ENCODE data around the gene IL24. TPM values are rescaled to one million over a fixed set of nuclear protein-coding genes. Genes with fewer than 3 reads are reported as not detected.

The IL24 gene
- total RNA-seq, 1 donor from 2014 or later, result 0.25 TPM

GRCh38 chr1:206878456-206878855 is 18.8 kb upstream of the IL24 start:
- intact Hi-C loops (cut with micrococcal nuclease), result no loop called here

GRCh38 chr1:206880314-206880713 is 16.9 kb upstream of the IL24 start:
- intact Hi-C loops (cut with micrococcal nuclease), result no loop called here

- intact Hi-C loops (cut with micrococcal nuclease), result no loop called here
These were observed 14.7 kb upstream of the IL24 start for GRCh38 chr1:206882555-206882954.

GRCh38 chr1:206883160-206883559 is 14.1 kb upstream of the IL24 start:
- intact Hi-C loops (cut with micrococcal nuclease), result no loop called here

GRCh38 chr1:206883876-206884275 is 13.4 kb upstream of the IL24 start:
- intact Hi-C loops (cut with micrococcal nuclease), result no loop called here

GRCh38 chr1:206885341-206886060 is 11.7 kb upstream of the IL24 start:
- intact Hi-C loops (cut with micrococcal nuclease), result no loop called here

GRCh38 chr1:206886831-206887230 is 10.4 kb upstream of the IL24 start:
- intact Hi-C loops (cut with micrococcal nuclease), result no loop called here

- intact Hi-C loops (cut with micrococcal nuclease), result no loop called here
These were observed 9.5 kb upstream of the IL24 start for GRCh38 chr1:206887701-206888100.

- intact Hi-C loops (cut with micrococcal nuclease), result no loop called here
These were observed 6.8 kb upstream of the IL24 start for GRCh38 chr1:206890125-206891060.

GRCh38 chr1:206891412-206891811 is 5.8 kb upstream of the IL24 start:
- intact Hi-C loops (cut with micrococcal nuclease), result no loop called here

GRCh38 chr1:206892351-206892984 is 4.8 kb upstream of the IL24 start:
- intact Hi-C loops (cut with micrococcal nuclease), result no loop called here

- intact Hi-C loops (cut with micrococcal nuclease), result no loop called here
These were observed 3.9 kb upstream of the IL24 start for GRCh38 chr1:206893380-206893779.

GRCh38 chr1:206895325-206895724 is 1.9 kb upstream of the IL24 start:
- intact Hi-C loops (cut with micrococcal nuclease), result no loop called here

GRCh38 chr1:206895837-206896242 is 1.4 kb upstream of the IL24 start:
- intact Hi-C loops (cut with micrococcal nuclease), result no loop called here

GRCh38 chr1:206896261-206896660 is 982 bp upstream of the IL24 start:
- intact Hi-C loops (cut with micrococcal nuclease), result no loop called here

- intact Hi-C loops (cut with micrococcal nuclease), result no loop called here
These were observed 1.1 kb downstream of the IL24 start for GRCh38 chr1:206898089-206898914.

GRCh38 chr1:206898915-206899431 is 1.7 kb downstream of the IL24 start:
- intact Hi-C loops (cut with micrococcal nuclease), result no loop called here

GRCh38 chr1:206899717-206900116 is 2.5 kb downstream of the IL24 start:
- intact Hi-C loops (cut with micrococcal nuclease), result no loop called here

- intact Hi-C loops (cut with micrococcal nuclease), result no loop called here
These were observed 2.9 kb downstream of the IL24 start for GRCh38 chr1:206900149-206900548.

- intact Hi-C loops (cut with micrococcal nuclease), result no loop called here
These were observed 4.7 kb downstream of the IL24 start for GRCh38 chr1:206901944-206902343.

- intact Hi-C loops (cut with micrococcal nuclease), result no loop called here
These were observed 5.5 kb downstream of the IL24 start for GRCh38 chr1:206902702-206903101.

All from T-helper 1 cell treated with Interleukin-12 subunit alpha and Interleukin-12 subunit beta and Interleukin-4 antibody, amounts not matched to agents 30 ng/mL and 1 ng/mL, for 36 hours (primary cell).